ENCODE data around the gene HOXD11.
A peak's percentile ranks its signal among the peaks of the same experiment; 100 is the strongest.

HOXD11 gene

GRCh38 chr2:176094349-176094748 lies 12.7 kb upstream of the HOXD11 start:
- no peak for DNase-seq

DNA sequence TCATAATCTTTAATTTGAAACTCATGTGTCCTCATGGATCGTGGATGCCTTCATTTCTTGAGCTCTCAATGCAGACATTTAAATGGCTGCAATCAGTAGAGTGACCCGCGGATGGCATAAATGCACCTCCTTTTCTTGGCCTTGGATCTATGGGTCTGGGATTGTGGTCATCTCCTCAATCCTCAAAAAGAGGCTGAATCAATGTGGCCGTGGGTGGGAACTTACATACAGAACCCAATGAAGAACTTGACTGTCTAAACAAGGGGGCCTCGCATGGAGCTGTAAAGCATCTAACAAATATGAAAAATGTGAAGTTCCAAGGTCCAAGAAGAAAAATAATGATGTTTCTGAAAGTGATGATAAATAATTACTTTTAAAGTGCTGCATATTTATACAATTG lies 11.7 kb upstream of the HOXD11 start:
- DNase-seq, result no peak

DNA sequence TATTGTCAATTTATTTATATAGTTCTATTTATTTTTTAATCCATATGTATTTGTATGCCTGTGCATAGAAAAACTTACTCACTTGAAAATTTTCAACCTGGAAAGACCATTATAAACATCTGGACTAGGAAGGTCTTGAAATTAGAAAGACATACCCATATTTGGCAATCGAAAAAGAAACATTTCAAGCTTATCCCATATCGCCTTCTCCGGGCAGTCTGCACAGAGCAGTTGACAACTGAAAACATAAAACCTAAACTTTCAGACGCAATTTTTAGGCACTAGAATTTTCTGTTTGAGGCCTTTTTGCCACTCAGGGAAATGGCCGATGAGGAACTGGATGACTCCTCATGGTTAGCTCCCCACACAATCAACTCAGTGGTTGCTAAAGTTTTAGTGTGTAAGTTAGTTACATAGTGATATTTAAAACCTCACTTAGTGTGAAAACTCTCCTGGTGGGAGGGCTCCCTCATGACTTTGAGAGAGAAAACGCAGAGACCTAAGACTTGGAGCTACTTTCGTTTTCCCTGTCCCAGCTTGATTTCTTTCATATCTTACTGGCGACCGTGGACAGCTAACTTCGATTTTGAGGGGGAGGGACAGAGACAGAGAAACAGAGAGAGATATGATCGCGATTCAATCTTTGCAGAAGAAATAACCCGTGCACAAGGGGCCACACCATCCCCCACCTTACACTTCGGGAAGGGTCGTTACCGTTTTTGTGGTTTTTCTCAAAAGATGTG lies 10.7 kb upstream of the HOXD11 start:
- DNase-seq, result peak; percentile 39

DNA sequence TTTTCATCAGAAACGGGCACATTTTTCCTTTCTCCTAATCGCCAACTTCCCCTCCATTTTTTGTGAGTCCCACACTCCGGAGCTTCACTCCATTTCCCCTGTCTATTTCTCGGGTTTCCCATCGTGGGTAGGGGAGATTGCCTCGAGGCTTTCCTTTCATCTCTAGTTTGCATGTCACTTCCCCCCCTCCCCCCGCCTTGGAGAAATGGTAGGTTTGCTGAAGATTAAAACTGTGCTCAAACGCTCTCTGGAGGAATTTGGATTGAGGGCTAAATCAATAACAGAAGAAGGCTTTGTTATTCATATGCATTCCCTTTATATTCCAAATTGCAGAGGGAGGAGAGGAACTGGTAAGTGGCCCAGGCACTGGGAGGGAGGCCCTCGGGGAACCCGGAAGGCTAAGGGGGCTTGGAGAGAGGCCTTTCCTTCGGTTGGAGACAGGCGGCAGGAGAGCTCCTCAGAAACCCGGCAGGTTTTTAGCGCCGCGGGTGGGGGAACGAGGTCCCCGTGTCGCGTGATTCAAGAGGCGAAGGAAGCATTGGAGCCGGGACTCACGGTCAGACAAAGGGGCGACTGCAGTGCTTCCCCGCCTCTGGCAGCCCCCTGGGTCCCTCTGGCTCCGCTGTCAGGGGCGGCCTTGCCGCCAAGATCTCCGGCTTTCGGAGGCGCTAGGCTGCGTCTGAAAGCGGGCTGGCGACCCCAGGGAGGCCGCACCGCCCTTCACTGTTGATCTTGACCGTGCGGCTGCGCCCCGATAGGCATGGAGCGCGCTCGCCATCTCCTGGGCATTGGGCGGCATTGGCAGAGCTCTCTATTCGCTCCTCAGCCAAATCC lies 9.9 kb upstream of the HOXD11 start:
- peak; percentile 73 for DNase-seq

GRCh38 chr2:176097820-176098365 lies 9.2 kb upstream of the HOXD11 start:
- DNase-seq, result no peak

- DNase-seq, result no peak
These were observed 8.5 kb upstream of the HOXD11 start for GRCh38 chr2:176098366-176099158.

GRCh38 chr2:176099159-176099727 lies 7.8 kb upstream of the HOXD11 start:
- no peak for DNase-seq

DNA sequence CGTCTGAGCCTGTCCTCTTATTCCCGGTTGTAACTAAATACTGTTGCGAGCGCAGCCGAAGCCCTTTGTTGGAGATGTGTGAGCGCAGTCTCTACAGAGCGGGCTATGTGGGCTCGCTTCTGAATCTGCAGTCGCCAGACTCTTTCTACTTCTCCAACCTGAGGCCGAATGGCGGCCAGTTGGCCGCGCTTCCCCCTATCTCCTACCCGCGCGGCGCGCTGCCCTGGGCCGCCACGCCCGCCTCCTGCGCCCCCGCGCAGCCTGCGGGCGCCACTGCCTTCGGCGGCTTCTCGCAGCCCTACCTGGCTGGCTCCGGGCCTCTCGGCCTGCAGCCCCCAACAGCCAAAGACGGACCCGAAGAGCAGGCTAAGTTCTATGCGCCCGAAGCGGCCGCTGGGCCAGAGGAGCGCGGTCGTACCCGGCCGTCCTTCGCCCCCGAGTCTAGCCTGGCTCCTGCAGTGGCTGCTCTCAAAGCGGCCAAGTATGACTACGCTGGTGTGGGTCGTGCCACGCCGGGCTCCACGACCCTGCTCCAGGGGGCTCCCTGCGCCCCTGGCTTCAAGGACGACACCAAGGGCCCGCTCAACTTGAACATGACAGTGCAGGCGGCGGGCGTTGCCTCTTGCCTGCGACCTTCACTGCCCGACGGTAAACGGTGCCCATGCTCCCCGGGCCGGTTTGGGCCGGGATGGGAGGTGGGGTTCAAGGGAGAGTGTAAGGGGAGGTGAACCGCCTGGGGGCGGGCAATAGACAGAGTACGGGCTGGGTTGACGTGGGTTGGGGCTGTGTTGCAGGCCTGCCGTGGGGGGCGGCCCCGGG lies 7.1 kb upstream of the HOXD11 start, which contains the start of gene HOXD12:
Gene HOXD12 (plus strand): TSS at position 68 of the 819 bp plus-strand sequence. CDS start 7 bp downstream, at position 75.
- no peak for DNase-seq

- no peak for DNase-seq
These were observed 6.4 kb upstream of the HOXD11 start for GRCh38 chr2:176100547-176101140.

DNA sequence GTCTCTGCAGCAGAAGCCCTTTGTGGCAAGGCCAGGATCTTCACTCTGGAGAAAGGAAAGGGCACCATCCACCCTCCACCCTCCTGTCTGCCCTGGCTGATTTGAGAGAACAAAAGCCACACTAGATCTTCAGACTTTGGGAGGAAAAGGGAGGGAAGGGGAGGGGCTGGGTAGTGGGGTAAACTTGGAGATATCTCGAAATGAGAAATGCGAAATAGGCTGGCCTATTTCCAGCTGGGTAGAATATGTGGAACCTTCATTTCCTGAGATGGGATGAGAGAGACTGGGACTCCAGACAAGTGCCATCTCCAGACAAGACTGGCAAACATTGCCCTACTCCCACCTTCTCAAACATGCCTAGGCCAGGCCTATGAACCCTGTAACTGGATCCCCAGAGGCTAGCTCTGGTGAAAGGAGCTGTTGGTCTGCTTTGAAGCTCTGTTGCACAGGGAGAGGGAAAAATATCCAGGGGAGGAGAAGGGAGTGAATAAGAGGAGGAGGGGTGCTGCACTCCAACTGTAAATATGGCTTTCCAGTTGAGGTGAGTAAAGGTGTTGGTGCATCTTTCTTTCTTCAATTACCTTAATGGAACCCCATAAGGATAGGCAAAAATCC lies 5.8 kb upstream of the HOXD11 start:
- DNase-seq, result no peak

- DNase-seq, result no peak
These were observed 5.2 kb upstream of the HOXD11 start for GRCh38 chr2:176101842-176102241.

DNA sequence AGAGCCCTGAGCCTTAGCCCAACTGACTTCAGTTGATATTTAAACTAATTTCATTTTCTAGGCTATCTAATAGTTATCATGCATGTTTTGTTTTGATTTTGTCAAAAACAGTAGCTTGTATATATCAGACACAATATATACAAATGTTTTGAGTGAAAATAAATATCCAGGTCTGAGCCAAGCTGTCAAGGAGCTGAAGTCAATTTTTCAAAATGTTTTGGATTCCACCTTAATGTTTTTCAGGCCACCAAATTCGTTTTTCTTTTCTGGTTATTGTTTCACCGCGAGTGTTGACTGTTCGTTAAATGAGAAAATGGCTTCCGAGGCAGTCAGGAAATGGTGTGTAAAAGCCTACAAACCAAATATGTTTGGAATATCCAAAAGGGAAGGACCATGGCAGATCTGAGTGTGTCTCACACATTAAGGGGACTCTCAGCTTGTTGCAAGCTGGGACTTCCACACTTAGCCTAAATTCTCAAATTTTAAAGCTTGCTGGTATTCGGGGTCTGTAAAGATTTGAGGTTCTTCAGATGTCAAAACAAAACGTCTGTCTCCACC lies 4.7 kb upstream of the HOXD11 start:
- no peak for DNase-seq

GRCh38 chr2:176103194-176103593 lies 3.9 kb upstream of the HOXD11 start:
- no peak for DNase-seq

- no peak for DNase-seq
These were observed 3.3 kb upstream of the HOXD11 start for GRCh38 chr2:176103742-176104315.

DNA sequence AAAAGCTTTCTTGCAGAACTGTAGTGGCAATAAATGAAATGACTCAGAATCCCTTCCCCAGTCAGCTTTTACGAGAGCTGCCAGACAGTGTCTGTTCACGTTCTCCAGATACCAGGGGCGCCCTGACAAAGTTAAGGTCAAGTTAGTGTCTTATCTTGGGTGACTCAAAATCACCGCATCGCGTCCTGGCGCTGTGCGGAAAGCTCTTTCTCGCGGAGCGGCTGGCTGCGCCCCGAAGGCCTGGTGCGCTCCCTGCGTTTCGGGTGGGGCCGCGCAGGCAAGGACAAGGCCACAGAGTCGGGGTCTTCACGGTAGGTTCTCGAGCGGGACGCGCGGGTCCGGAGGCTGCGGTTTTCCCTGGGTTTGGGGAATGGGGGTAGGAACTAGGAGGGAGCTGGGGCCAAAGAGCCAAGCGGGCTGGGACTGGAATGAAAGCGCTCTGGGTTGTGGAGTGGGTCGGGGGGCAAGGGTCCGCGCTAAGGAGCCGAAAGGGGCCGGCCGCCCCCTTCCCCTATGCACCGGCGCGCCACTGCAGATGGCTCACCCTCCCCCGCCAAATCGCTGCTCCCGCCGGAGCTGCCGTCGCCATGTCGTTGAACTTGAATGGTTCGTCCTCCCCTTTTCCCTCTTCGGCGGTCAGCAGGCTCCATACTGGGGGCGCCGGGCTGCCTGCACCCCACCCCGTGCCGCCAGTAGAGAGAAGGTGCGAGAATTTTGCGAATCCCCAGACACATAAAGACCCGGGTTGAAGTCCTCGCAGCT lies 2.6 kb upstream of the HOXD11 start:
- DNase-seq, result no peak

GRCh38 chr2:176105078-176105729 lies 1.9 kb upstream of the HOXD11 start:
- DNase-seq, result no peak

GRCh38 chr2:176105730-176106580 lies 1.1 kb upstream of the HOXD11 start:
- DNase-seq, result no peak

GRCh38 chr2:176107731-176108181 lies 676 bp downstream of the HOXD11 start:
- DNase-seq, result no peak
